Spleen (tissue), 11 donors: Measurements from ENCODE around the gene CHM. TPM values are rescaled to one million over a fixed set of nuclear protein-coding genes. Genes with fewer than 3 reads are reported as not detected.

Source experiments
- DNase-seq: peaks from one replicate; pipeline ENCODE4 v3.0.0-alpha.2; 2020
- H3K27ac ChIP-seq, 8 donors: fragments of 200-600 bp; sonication (generic) in 7 of 8; 1 replicate in 4 of 8; 2 replicates in 4 of 8; pipeline versions ENCODE4 v1.5.0 to v1.8.0; 2016 to 2021; ENCODE audit warnings: inconsistent platforms in 4 of 8, mild to moderate bottlenecking in 4 of 8, moderate library complexity in 1 of 8
- H3K27me3 ChIP-seq, 7 donors: fragments of 200-600 bp; sonication (generic) in 6 of 7; replicated peaks in 1 of 7; 1 replicate in 4 of 7; 2 replicates in 3 of 7; pipeline versions ENCODE4 v1.5.0 to v1.8.0; 2016 to 2021; ENCODE audit warnings: inconsistent platforms in 3 of 7, mild to moderate bottlenecking in 1 of 7
- H3K36me3 ChIP-seq, 6 donors: fragments of 200-600 bp; sonication (generic) in 5 of 6; 1 replicate in 4 of 6; 2 replicates in 2 of 6; pipeline versions ENCODE4 v1.5.0 to v1.8.0; 2016 to 2021; ENCODE audit warnings: inconsistent platforms in 2 of 6
- H3K4me1 ChIP-seq, 6 donors: fragments of 200-600 bp; sonication (generic) in 5 of 6; 1 replicate in 3 of 6; 2 replicates in 3 of 6; pipeline versions ENCODE4 v1.5.0 to v1.8.0; 2016 to 2021; ENCODE audit warnings: inconsistent platforms in 3 of 6
- H3K4me3 ChIP-seq, 8 donors: fragments of 200-600 bp; sonication (generic) in 7 of 8; 1 replicate in 4 of 8; 2 replicates in 4 of 8; pipeline versions ENCODE4 v1.5.0 to v1.8.0; 2016 to 2021; ENCODE audit warnings: inconsistent platforms in 4 of 8, mild to moderate bottlenecking in 4 of 8, moderate library complexity in 2 of 8
- H3K9me3 ChIP-seq, 8 donors: fragments of 200-600 bp; sonication (generic) in 7 of 8; 1 replicate in 4 of 8; 2 replicates in 4 of 8; pipeline versions ENCODE4 v1.5.0 to v1.8.0; 2016 to 2021; ENCODE audit warnings: inconsistent platforms in 4 of 8
- POLR2A ChIP-seq, 3 donors: fragments of 450-650 bp; IDR thresholded peaks; one replicate each; pipeline ENCODE4 v1.5.1; 2017; ENCODE audit warnings: antibody characterized with exemption in 3 of 3, mild to moderate bottlenecking in 1 of 3
- POLR2AphosphoS5 ChIP-seq, 3 donors: sonication (generic); formaldehyde crosslinking; IDR thresholded peaks; one replicate each; pipeline ENCODE4 v1.5.1; 2017; ENCODE audit warnings: antibody characterized with exemption in 3 of 3
- WGBS, 5 donors: extraction: QIAGEN DNeasy Blood & Tissue Kit in 3 of 5; methylation state at CpG; one replicate each; pipeline versions ENCODE4 v1.1.5 to v1.1.7; 2013 to 2018; 5-methylcytosine and 5-hydroxymethylcytosine counted together
- intact Hi-C: fragments of 100-400 bp; cut with DNase I; formaldehyde crosslinking; loops from one replicate; pipeline ENCODE4 v1.15.0; 2023; ENCODE audit warnings: low total_unique reads
- polyA plus RNA-seq, 3 donors: library from polyadenylated mRNA; stranded (reverse); fragments of 200-250 nt; gene quantifications; one replicate each; pipeline ENCODE4 v1.2.1, GENCODE V29; 2013
- total RNA-seq, 7 donors: library from RNA; depleted of rRNA in 3 of 7; stranded (reverse); fragments of >200 nt in 3 of 7; fragmentation: NEBNext Ultra II Directional in 4 of 7; extraction: Animal tissue kit (Norgen Biotek cat#: 25700) in 4 of 7; gene quantifications; one replicate each; pipeline versions ENCODE4 v1.1.0 to v1.2.1, GENCODE V29; 2016 to 2021
- TF ChIP-seq, protein P1 (sequence below), 11 experiments: fragments of 200-600 bp in 7 of 11; fragments of 450-650 bp in 4 of 11; sonication (generic) in 4 of 11; IDR thresholded peaks in 8 of 11; conservative IDR thresholded peaks in 3 of 11; 1 replicate in 7 of 11; 2 replicates in 4 of 11; pipeline versions ENCODE4 v1.4.0 to v1.8.0; 2016 to 2021; ENCODE audit warnings: antibody characterized with exemption in 11 of 11, inconsistent platforms in 4 of 11, mild to moderate bottlenecking in 1 of 11
- donor health status: healthy with polysubstance abuse.
- donor health status: DM: no; HTN: no; CAD: no; lungs with moderate emphysema.
- donor health status: DM: no; HTN: no; CAD: no.
- donor health status: Bipolar disorder and iron deficiency.
- donor health status: healthy.
- donor health status: DM: no; HTN: no; CAD: no.
- donor health status: DM: yes; HTN: yes; CAD: no.

CHM gene
- total and polyA plus RNA-seq, 10 donors: 9.3 to 35.3 (median 23.3) TPM

DNA sequence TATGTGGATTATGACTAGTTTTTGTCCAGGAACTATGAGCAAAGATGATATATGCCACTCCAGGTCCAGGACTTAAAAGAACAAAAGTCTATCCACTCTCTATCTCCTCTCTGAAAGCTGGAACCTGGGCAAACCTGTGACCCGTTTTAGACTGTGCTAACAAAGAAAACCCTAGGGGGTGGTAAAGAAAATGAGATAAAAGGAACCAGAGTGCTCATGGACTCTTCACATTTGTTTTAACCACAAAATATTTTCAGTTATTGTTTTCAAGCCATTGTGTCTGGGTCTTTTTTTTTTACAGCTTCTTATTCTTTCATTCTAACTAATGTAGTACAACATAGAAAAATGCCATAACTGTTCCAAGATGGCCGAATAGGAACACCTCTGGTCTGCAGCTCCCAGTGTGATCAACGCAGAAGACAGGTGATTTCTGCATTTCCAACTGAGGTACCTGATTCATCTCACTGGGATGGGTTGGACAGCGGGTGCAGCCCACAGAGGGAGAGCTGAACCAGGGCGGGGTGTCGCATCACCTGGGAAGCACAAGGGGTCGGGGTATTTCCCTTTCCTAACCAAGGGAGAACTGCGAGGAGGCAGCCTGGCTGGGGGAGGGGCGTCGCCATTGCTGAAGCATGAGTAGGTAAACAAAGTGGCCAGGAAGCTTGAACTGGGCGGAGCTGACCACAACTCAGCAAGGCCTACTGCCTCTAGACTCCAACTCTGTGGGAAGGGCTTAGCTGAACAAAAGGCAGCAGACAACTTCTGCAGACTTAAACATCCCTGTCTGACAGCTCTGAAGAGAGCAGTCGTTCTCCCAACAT is 45.1 kb downstream of the CHM start:
- Histone ChIP-seq H3K27ac (peak overlapping the region in 1 of 8 donors; percentile 33), H3K4me1 (peaks cover 0 to 13% (median 0%) of the 10 kb centered on the region in 6 donors), H3K4me3 (no peak overlapping the region), H3K36me3 (no peaks in the 10 kb centered on the region), H3K9me3 (peaks cover 0 to 6% (median 0%) of the 10 kb centered on the region in 8 donors), H3K27me3 (no peaks in the 10 kb centered on the region)
- intact Hi-C loops: no loop called here
- TF ChIP-seq, protein P1, sequence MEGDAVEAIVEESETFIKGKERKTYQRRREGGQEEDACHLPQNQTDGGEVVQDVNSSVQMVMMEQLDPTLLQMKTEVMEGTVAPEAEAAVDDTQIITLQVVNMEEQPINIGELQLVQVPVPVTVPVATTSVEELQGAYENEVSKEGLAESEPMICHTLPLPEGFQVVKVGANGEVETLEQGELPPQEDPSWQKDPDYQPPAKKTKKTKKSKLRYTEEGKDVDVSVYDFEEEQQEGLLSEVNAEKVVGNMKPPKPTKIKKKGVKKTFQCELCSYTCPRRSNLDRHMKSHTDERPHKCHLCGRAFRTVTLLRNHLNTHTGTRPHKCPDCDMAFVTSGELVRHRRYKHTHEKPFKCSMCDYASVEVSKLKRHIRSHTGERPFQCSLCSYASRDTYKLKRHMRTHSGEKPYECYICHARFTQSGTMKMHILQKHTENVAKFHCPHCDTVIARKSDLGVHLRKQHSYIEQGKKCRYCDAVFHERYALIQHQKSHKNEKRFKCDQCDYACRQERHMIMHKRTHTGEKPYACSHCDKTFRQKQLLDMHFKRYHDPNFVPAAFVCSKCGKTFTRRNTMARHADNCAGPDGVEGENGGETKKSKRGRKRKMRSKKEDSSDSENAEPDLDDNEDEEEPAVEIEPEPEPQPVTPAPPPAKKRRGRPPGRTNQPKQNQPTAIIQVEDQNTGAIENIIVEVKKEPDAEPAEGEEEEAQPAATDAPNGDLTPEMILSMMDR (IDR thresholded peaks at IDR 0.05 in 8 of 11, conservative IDR thresholded peaks at IDR 0.05 in 3 of 11): no peak
- TF ChIP-seq POLR2A (IDR thresholded peaks at IDR 0.05): no peak
- no peak for TF ChIP-seq POLR2AphosphoS5 (IDR thresholded peaks at IDR 0.05)
- DNase-seq: peak; percentile 73
- 51 to 65% (median 58%) methylated on average over 11 to 12 of the region's 12 CpGs for WGBS, 5 donors

DNA sequence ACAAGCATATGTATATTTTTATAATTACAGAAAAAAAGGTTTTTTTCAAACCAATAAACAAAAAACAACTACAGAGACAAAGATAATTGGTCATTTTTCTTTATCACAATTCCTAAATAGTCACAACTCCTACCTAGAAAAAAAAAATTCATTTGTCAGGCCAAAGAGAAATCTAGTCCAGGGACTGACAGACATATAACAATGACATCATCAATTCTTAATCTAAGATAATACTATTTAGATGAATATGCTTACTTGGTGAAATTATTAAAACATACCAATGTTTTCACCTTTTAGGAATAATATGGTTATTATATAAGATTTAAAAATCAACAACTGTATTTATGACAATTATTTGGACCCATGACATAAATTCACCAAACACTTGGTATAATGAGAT is 48.4 kb downstream of the CHM start:
- no peaks in the 10 kb centered on the region for H3K27me3 ChIP-seq
- intact Hi-C loops: no loop called here
- no peaks in the 10 kb centered on the region for H3K9me3 ChIP-seq
- H3K27ac ChIP-seq: no peak overlapping the region
- no peak for DNase-seq
- H3K36me3 ChIP-seq: no peaks in the 10 kb centered on the region
- peaks cover 0 to 24% (median 3%) of the 10 kb centered on the region in 6 donors for H3K4me1 ChIP-seq
- no peak for TF ChIP-seq POLR2A (IDR thresholded peaks at IDR 0.05)
- TF ChIP-seq POLR2AphosphoS5 (IDR thresholded peaks at IDR 0.05): no peak
- TF ChIP-seq, protein P1 (IDR thresholded peaks at IDR 0.05 in 8 of 11, conservative IDR thresholded peaks at IDR 0.05 in 3 of 11): no peak
- H3K4me3 ChIP-seq: no peak overlapping the region

DNA sequence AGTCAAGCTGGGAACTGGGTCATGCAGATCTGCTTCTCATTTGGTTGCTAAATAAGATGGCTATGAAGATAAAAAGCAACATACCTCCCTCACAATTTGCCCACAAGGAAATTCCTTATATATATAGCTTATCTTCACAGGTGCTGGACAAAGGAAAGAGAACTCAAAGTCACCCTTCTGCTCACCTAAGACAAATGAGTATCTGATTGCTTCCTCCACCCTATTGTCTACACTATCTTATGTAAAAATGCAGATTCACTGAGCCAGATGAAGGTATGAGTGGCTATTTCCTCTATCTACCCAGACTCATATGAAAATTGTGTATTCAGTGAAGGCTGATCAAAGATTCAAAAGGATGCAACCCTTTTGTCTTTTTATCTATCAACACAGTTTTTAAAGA is 50.8 kb downstream of the CHM start:
- TF ChIP-seq POLR2AphosphoS5 (IDR thresholded peaks at IDR 0.05): no peak
- TF ChIP-seq POLR2A (IDR thresholded peaks at IDR 0.05): no peak
- TF ChIP-seq, protein P1 (IDR thresholded peaks at IDR 0.05 in 8 of 11, conservative IDR thresholded peaks at IDR 0.05 in 3 of 11): no peak
- no peaks in the 10 kb centered on the region for H3K36me3 ChIP-seq
- peaks cover 0 to 13% (median 0%) of the 10 kb centered on the region in 6 donors for H3K4me1 ChIP-seq
- no peaks in the 10 kb centered on the region for H3K9me3 ChIP-seq
- intact Hi-C loops: no loop called here
- H3K4me3 ChIP-seq: no peak overlapping the region
- DNase-seq: no peak
- H3K27ac ChIP-seq: no peak overlapping the region
- no peaks in the 10 kb centered on the region for H3K27me3 ChIP-seq

DNA sequence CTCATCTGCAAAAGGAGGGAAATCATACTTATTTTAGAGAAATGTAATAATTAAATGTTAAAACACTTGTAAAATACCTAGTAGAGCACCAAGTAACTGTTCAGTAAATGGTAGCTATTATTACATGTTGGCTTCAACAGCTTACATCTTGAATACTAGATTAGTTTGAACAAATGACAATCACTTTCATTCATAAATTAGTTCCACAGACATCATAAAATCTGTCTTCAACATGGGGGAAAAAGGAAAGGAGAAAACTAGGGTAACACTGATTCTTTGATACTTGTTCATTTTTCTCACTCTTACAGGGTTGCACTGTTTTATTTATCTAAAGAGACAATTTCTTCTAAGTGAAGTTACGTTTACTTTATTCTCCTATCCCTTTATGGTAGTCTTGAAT is 51.7 kb downstream of the CHM start:
- intact Hi-C loops: no loop called here
- Histone ChIP-seq H3K36me3 (no peaks in the 10 kb centered on the region), H3K27me3 (no peaks in the 10 kb centered on the region), H3K27ac (no peak overlapping the region), H3K9me3 (no peaks in the 10 kb centered on the region), H3K4me3 (no peak overlapping the region), H3K4me1 (peaks cover 0 to 13% (median 0%) of the 10 kb centered on the region in 6 donors)
- 79 to 97% (median 90%) methylated on average over 1 of the region's 1 CpG for WGBS, 5 donors
- DNase-seq: no peak
- TF ChIP-seq, protein P1 (IDR thresholded peaks at IDR 0.05 in 8 of 11, conservative IDR thresholded peaks at IDR 0.05 in 3 of 11): no peak
- no peak for TF ChIP-seq POLR2AphosphoS5 (IDR thresholded peaks at IDR 0.05)
